ENCODE results near the gene USP16.

USP16 gene

DNA sequence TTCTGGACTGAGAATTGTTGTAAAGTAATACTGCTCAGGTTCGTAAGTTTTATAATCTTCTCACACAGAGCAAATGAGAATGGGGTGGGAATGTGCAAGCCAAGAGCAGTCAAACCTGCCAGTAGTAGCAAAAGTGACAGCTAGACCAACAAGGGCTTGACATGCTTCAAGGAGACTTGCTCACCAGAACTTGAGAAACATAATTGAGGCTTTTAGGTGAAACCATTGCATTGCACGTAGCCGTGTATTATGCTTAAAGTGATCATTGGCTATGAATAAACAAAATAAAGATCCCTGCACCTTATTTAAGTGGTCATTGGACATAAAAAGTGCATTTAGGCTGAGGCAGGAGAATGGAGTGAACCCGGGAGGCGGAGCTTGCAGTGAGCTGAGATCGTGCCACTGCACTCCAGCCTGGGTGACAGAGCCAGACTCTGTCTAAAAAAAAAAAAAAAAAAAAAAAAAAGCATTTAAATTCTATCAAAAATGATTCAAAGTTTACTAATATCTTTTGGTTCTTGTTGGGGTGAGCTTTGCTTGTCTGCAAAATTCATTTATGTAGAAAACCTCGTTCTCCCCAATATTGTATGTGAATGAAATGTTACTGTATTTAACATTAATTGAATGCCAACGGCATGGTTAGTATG lies 60.8 kb downstream of the USP16 start:
- H2AK5ac ChIP-seq (ENCODE audit: low read length) = no peak overlapping the region
- H3K79me2 ChIP-seq (ENCODE audit: control insufficient read depth, insufficient read depth, low read length) = no peaks in the 10 kb centered on the region
- WGBS (ENCODE audit: extremely low coverage, insufficient coverage, low lambda C conversion rate) = no CpG with 5 or more reads among the region's 8 CpGs
- no peaks in the 10 kb centered on the region for H3K79me1 ChIP-seq (ENCODE audit: low read length)
- no peak overlapping the region for H4K5ac ChIP-seq (ENCODE audit: low read length)
- no peaks in the 10 kb centered on the region for H3K4me1 ChIP-seq (ENCODE audit: control insufficient read depth, low read depth, low read length)
- H3K27me3 ChIP-seq (ENCODE audit: insufficient read depth, low read length, poor library complexity) = no peaks in the 10 kb centered on the region
- no peak overlapping the region for H3K4me2 ChIP-seq (ENCODE audit: low read length)
- no peak overlapping the region for H3K4ac ChIP-seq (ENCODE audit: low read depth, low read length)
- H2BK15ac ChIP-seq (replicated peaks; ENCODE audit: low read depth) = no peak overlapping the region
- H3K4me3 ChIP-seq (ENCODE audit: low read length) = no peak overlapping the region
- H3K36me3 ChIP-seq (ENCODE audit: control insufficient read depth, insufficient read depth, low read length) = no peaks in the 10 kb centered on the region
- no peak overlapping the region for H3K56ac ChIP-seq (ENCODE audit: low read length)
- H2BK5ac ChIP-seq (ENCODE audit: low read length) = no peak overlapping the region
- no peak overlapping the region for H3K18ac ChIP-seq (ENCODE audit: low read length)
- no peak overlapping the region for H2BK120ac ChIP-seq (ENCODE audit: low read depth, low read length)
- H3K9ac ChIP-seq (ENCODE audit: low read length) = no peak overlapping the region
- DNase-seq = no peak
- H4K8ac ChIP-seq (ENCODE audit: low read depth, low read length) = no peak overlapping the region
- no peak overlapping the region for H3K27ac ChIP-seq (ENCODE audit: low read depth, low read length)
- no peak overlapping the region for H3K23ac ChIP-seq (ENCODE audit: low read length)

DNA sequence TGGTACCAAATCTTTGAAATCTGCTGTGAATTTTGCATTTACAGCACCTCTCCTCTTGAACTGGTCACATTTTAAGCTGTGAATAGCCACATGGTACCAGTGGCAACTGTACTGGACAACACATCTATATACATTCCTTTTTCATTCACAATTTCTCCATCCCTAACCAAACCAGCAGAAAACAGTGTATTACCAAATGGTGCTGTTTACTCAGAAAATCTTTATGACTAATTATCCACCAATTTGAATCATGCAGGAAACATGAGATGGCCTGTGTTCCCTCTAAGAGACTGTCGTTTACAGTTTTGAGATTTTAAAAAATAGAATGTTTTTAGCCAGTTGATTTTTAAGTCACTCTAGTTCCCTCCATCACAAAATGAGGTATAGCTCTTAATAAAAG lies 66.6 kb downstream of the USP16 start:
- DNase-seq = no peak

DNA sequence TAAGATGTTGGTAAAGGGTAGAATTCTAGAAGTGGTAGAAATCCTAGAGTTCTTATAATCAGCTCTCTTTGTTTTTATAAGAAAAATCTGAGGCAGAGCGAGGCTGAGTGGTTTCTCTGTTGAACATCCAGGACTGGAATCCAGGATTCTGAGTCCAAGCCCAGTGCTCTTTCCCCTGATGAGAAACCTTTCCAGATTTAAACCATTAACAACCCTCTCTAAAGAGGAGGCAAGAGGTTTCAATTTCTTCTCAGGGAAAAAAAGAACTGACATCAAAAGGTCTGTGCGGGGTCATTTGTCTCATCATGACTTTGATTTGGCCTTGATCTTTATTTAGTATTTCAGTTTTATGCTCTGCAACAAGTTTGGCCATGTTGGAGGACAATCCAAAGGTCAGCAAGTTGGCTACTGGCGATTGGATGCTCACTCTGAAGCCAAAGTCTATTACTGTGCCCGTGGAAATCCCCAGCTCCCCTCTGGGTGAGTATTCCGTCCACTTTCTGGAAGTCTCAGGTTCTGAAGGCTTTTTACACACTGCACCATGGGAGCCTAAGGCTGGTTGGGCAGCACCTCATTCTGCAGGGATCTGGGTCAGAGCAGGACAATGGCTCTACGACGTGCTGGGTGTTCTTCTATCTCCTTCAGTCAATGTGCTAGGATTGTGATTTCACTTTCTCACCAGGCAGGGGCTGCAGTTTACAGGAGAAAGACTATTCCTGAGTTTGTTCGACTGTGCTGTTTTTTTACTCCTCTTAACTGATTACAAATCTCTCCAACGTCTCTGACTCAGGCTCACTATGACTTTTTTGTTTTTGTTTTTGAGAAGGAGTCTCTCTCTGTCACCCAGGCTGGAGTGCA lies 67.9 kb downstream of the USP16 start:
- WGBS (ENCODE audit: extremely low coverage, insufficient coverage, low lambda C conversion rate) = no CpG with 5 or more reads among the region's 9 CpGs
- Histone ChIP-seq H3K9ac (ENCODE audit: low read length) (no peak overlapping the region), H3K79me2 (ENCODE audit: control insufficient read depth, insufficient read depth, low read length) (no peaks in the 10 kb centered on the region), H3K79me1 (ENCODE audit: low read length) (no peaks in the 10 kb centered on the region), H3K36me3 (ENCODE audit: control insufficient read depth, insufficient read depth, low read length) (no peaks in the 10 kb centered on the region), H2AK5ac (ENCODE audit: low read length) (no peak overlapping the region), H4K8ac (ENCODE audit: low read depth, low read length) (no peak overlapping the region), H3K27me3 (ENCODE audit: insufficient read depth, low read length, poor library complexity) (no peaks in the 10 kb centered on the region), H3K4me3 (ENCODE audit: low read length) (no peak overlapping the region), H3K4me1 (ENCODE audit: control insufficient read depth, low read depth, low read length) (no peaks in the 10 kb centered on the region), H3K23ac (ENCODE audit: low read length) (no peak overlapping the region), H3K56ac (ENCODE audit: low read length) (no peak overlapping the region), H2BK15ac (replicated peaks; ENCODE audit: low read depth) (no peak overlapping the region), H3K4ac (ENCODE audit: low read depth, low read length) (no peak overlapping the region), H2BK5ac (ENCODE audit: low read length) (no peak overlapping the region), H2BK120ac (ENCODE audit: low read depth, low read length) (no peak overlapping the region), H3K4me2 (ENCODE audit: low read length) (no peak overlapping the region), H4K5ac (ENCODE audit: low read length) (no peak overlapping the region), H3K27ac (ENCODE audit: low read depth, low read length) (no peak overlapping the region), H3K18ac (ENCODE audit: low read length) (no peak overlapping the region)
- no peak for DNase-seq

More for the DNA sequence above, 66.6 kb downstream of the USP16 start:
- H3K79me1 ChIP-seq (ENCODE audit: low read length) = no peaks in the 10 kb centered on the region
- no peak overlapping the region for H2BK15ac ChIP-seq (replicated peaks; ENCODE audit: low read depth)
- H3K23ac ChIP-seq (ENCODE audit: low read length) = no peak overlapping the region
- H3K4ac ChIP-seq (ENCODE audit: low read depth, low read length) = no peak overlapping the region
- H3K27me3 ChIP-seq (ENCODE audit: insufficient read depth, low read length, poor library complexity) = no peaks in the 10 kb centered on the region
- H3K36me3 ChIP-seq (ENCODE audit: control insufficient read depth, insufficient read depth, low read length) = no peaks in the 10 kb centered on the region
- H4K8ac ChIP-seq (ENCODE audit: low read depth, low read length) = no peak overlapping the region
- no peak overlapping the region for H2BK120ac ChIP-seq (ENCODE audit: low read depth, low read length)
- WGBS (ENCODE audit: extremely low coverage, insufficient coverage, low lambda C conversion rate) = no CpG with 5 or more reads among the region's 1 CpG
- no peak overlapping the region for H4K5ac ChIP-seq (ENCODE audit: low read length)
- no peak overlapping the region for H3K27ac ChIP-seq (ENCODE audit: low read depth, low read length)
- no peaks in the 10 kb centered on the region for H3K79me2 ChIP-seq (ENCODE audit: control insufficient read depth, insufficient read depth, low read length)
- H3K4me2 ChIP-seq (ENCODE audit: low read length) = no peak overlapping the region
- H3K9ac ChIP-seq (ENCODE audit: low read length) = no peak overlapping the region
- H3K18ac ChIP-seq (ENCODE audit: low read length) = no peak overlapping the region
- no peak overlapping the region for H3K56ac ChIP-seq (ENCODE audit: low read length)
- no peak overlapping the region for H3K4me3 ChIP-seq (ENCODE audit: low read length)
- no peak overlapping the region for H2AK5ac ChIP-seq (ENCODE audit: low read length)
- H2BK5ac ChIP-seq (ENCODE audit: low read length) = no peak overlapping the region
- H3K4me1 ChIP-seq (ENCODE audit: control insufficient read depth, low read depth, low read length) = no peaks in the 10 kb centered on the region

DNA sequence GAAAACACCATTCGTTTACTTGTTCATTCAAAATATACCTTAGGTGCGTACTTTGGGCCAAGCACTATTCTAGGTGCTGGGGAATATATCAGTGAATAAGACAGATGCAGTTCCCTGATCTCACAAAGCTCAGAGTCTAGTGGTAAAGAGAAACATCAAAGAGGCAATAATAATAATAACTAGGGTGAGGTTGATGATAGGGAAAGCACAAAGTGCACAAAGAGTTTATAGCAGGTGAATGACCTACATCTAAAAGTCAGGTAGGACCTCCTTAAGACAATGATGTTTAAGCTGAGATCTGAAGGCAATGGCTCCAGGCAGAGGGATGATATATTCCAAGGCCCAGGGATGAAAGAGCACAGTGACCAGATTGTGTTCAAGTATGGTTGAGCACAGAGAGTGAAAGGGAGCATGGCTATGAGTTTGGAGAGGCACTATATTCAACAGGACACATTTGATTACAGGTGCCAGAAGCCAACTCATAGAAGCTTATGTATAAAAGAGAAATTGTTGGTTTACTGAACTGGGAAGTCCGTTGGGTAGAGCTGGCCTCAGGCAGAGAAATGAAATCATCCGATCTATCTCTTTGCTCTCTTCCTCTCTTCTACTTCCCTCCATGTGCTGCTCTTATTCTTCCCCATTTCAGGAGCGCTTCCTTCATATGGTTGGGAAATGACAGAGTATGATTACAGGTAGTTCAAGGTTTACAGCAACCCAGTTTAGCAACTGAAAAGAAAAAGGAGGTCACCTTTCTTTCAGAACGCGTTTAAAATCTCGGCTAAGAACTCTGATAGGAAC lies 71.9 kb downstream of the USP16 start:
- H3K4me1 ChIP-seq (ENCODE audit: control insufficient read depth, low read depth, low read length) = no peaks in the 10 kb centered on the region
- no peak overlapping the region for H3K18ac ChIP-seq (ENCODE audit: low read length)
- H4K8ac ChIP-seq (ENCODE audit: low read depth, low read length) = no peak overlapping the region
- H3K79me1 ChIP-seq (ENCODE audit: low read length) = no peaks in the 10 kb centered on the region
- no peak overlapping the region for H3K9ac ChIP-seq (ENCODE audit: low read length)
- H3K79me2 ChIP-seq (ENCODE audit: control insufficient read depth, insufficient read depth, low read length) = no peaks in the 10 kb centered on the region
- DNase-seq = no peak
- H2BK120ac ChIP-seq (ENCODE audit: low read depth, low read length) = no peak overlapping the region
- no peak overlapping the region for H2BK5ac ChIP-seq (ENCODE audit: low read length)
- no peaks in the 10 kb centered on the region for H3K27me3 ChIP-seq (ENCODE audit: insufficient read depth, low read length, poor library complexity)
- H3K36me3 ChIP-seq (ENCODE audit: control insufficient read depth, insufficient read depth, low read length) = no peaks in the 10 kb centered on the region
- no peak overlapping the region for H2AK5ac ChIP-seq (ENCODE audit: low read length)
- H2BK15ac ChIP-seq (replicated peaks; ENCODE audit: low read depth) = no peak overlapping the region
- no peak overlapping the region for H4K5ac ChIP-seq (ENCODE audit: low read length)
- no peak overlapping the region for H3K27ac ChIP-seq (ENCODE audit: low read depth, low read length)
- no peak overlapping the region for H3K56ac ChIP-seq (ENCODE audit: low read length)
- H3K4me2 ChIP-seq (ENCODE audit: low read length) = no peak overlapping the region
- no peak overlapping the region for H3K4ac ChIP-seq (ENCODE audit: low read depth, low read length)
- H3K23ac ChIP-seq (ENCODE audit: low read length) = no peak overlapping the region
- no peak overlapping the region for H3K4me3 ChIP-seq (ENCODE audit: low read length)
- no CpG with 5 or more reads among the region's 8 CpGs for WGBS (ENCODE audit: extremely low coverage, insufficient coverage, low lambda C conversion rate)

DNA sequence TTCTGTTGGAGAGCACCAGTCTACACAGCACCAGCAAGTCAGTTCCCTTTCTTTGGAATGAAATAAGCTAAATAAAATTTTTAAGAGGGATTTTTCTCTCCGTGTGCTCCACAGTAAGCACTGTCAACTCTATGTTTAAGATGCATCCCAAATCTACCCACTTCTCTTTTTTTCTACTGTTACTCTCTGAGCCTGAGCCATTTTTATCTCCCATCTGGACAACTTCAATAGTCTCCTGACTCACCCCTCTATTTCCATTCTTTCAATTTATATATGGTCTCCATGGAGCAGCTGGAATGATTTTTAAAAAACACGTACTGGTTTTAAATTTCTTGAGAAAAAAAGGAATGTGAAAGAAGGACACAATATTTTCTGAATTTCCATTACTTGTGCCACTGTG lies 73.7 kb downstream of the USP16 start:
- no CpG with 5 or more reads among the region's 2 CpGs for WGBS (ENCODE audit: extremely low coverage, insufficient coverage, low lambda C conversion rate)
- Histone ChIP-seq H3K4me1 (ENCODE audit: control insufficient read depth, low read depth, low read length) (no peaks in the 10 kb centered on the region), H2BK5ac (ENCODE audit: low read length) (no peak overlapping the region), H2BK15ac (replicated peaks; ENCODE audit: low read depth) (no peak overlapping the region), H2AK5ac (ENCODE audit: low read length) (no peak overlapping the region), H3K79me2 (ENCODE audit: control insufficient read depth, insufficient read depth, low read length) (no peaks in the 10 kb centered on the region), H3K4me3 (ENCODE audit: low read length) (no peak overlapping the region), H3K4ac (ENCODE audit: low read depth, low read length) (no peak overlapping the region), H3K27me3 (ENCODE audit: insufficient read depth, low read length, poor library complexity) (no peaks in the 10 kb centered on the region), H4K8ac (ENCODE audit: low read depth, low read length) (no peak overlapping the region), H3K18ac (ENCODE audit: low read length) (no peak overlapping the region), H3K4me2 (ENCODE audit: low read length) (no peak overlapping the region), H3K23ac (ENCODE audit: low read length) (no peak overlapping the region), H3K36me3 (ENCODE audit: control insufficient read depth, insufficient read depth, low read length) (no peaks in the 10 kb centered on the region), H3K27ac (ENCODE audit: low read depth, low read length) (no peak overlapping the region), H3K79me1 (ENCODE audit: low read length) (no peaks in the 10 kb centered on the region), H3K9ac (ENCODE audit: low read length) (no peak overlapping the region), H4K5ac (ENCODE audit: low read length) (no peak overlapping the region), H3K56ac (ENCODE audit: low read length) (no peak overlapping the region), H2BK120ac (ENCODE audit: low read depth, low read length) (no peak overlapping the region)
- no peak for DNase-seq
